Activated naive CD4-positive, alpha-beta T cell treated with anti-CD3 and anti-CD28 coated beads, Interleukin-2, amount 50 U/mL, for 72 hours (primary cell): ENCODE data around the gene FIGNL2. TPM values are rescaled to one million over a fixed set of nuclear protein-coding genes. Genes with fewer than 3 reads are reported as not detected.
"Not testable (repeated sequence)": the region's sequence is repeated elsewhere in the genome, so short reads cannot be mapped to it uniquely, and the experiment has no call there.

ENCODE experiments used
- ATAC-seq, 2 donors: fragments of 150-1000 bp; cut with Tn5 transposase; 2 replicates each; pipeline ENCODE4 v1.10.0; 2021; ENCODE audit warnings: mild to moderate bottlenecking in 2 of 2, moderate library complexity in 2 of 2
- DNase-seq, 2 donors: peaks; one replicate each; pipeline ENCODE4 v3.0.0; 2021 to 2022; ENCODE audit warnings: low spot score in 2 of 2
- H3K27ac Mint-ChIP-seq, 2 donors: one replicate each; pipeline ENCODE4 v1.8.0; 2022; ENCODE audit warnings: mild to moderate bottlenecking in 2 of 2, mixed read lengths in 2 of 2
- H3K36me3 Mint-ChIP-seq, 2 donors: one replicate each; pipeline ENCODE4 v1.8.0; 2022; ENCODE audit warnings: mixed read lengths in 2 of 2
- H3K9me3 Mint-ChIP-seq, 2 donors: one replicate each; pipeline ENCODE4 v1.8.0; 2022; ENCODE audit warnings: mixed read lengths in 2 of 2
- total RNA-seq, 2 donors: library from RNA; stranded (reverse); gene quantifications; one replicate each; pipeline ENCODE4 v1.2.3, GENCODE V29; 2022

FIGNL2 gene
- under 1 TPM; 0.30 to 0.54 TPM for total RNA-seq

- no peaks in the 10 kb centered on the region for H3K9me3 Mint-ChIP-seq
- ATAC-seq (no peak), DNase-seq (no peak)
- no peak within 1 kb of the TSS for H3K27ac Mint-ChIP-seq
- no peaks in the 10 kb centered on the region for H3K36me3 Mint-ChIP-seq
Measured at GRCh38 chr12:51848326-51848727, at the start of gene FIGNL2. Gene FIGNL2 (minus strand): TSS chr12:51848718. CDS start chr12:51822413, 26,305 bp downstream.

- DNase-seq (no peak), ATAC-seq (no peak)
- Mint-ChIP-seq H3K9me3 (no peaks in the 10 kb centered on the region), H3K36me3 (no peaks in the 10 kb centered on the region), H3K27ac (no peak overlapping the region)
Measured at GRCh38 chr12:51897181-51897580, 48.7 kb upstream of the FIGNL2 start.

- Mint-ChIP-seq H3K9me3 (no peaks in the 10 kb centered on the region), H3K36me3 (no peaks in the 10 kb centered on the region), H3K27ac (no peak overlapping the region)
- ATAC-seq (no peak), DNase-seq (no peak)
Measured at GRCh38 chr12:51896236-51896635, 47.7 kb upstream of the FIGNL2 start.

- ATAC-seq: no peak
Measured at GRCh38 chr12:51895378-51896135, 47.0 kb upstream of the FIGNL2 start.

GRCh38 chr12:51893786-51894185 is 45.3 kb upstream of the FIGNL2 start:
- no peaks in the 10 kb centered on the region for H3K9me3 Mint-ChIP-seq
- H3K27ac Mint-ChIP-seq: no peak overlapping the region
- H3K36me3 Mint-ChIP-seq: no peaks in the 10 kb centered on the region
- DNase-seq: no peak
- no peak for ATAC-seq

More at GRCh38 chr12:51895378-51896135, 47.0 kb upstream of the FIGNL2 start:
- H3K27ac Mint-ChIP-seq: no peak overlapping the region
- H3K9me3 Mint-ChIP-seq: no peaks in the 10 kb centered on the region
- no peak for DNase-seq
- H3K36me3 Mint-ChIP-seq: no peaks in the 10 kb centered on the region

GRCh38 chr12:51891843-51892242 is 43.3 kb upstream of the FIGNL2 start:
- no peaks in the 10 kb centered on the region for H3K9me3 Mint-ChIP-seq
- H3K27ac Mint-ChIP-seq: no peak overlapping the region
- H3K36me3 Mint-ChIP-seq: no peaks in the 10 kb centered on the region
- no peak for ATAC-seq
- no peak for DNase-seq

GRCh38 chr12:51890511-51891171 is 42.1 kb upstream of the FIGNL2 start:
- H3K36me3 Mint-ChIP-seq: peaks cover 6 to 7% of the 10 kb centered on the region in 2 donors
- no peak for ATAC-seq
- peaks cover 5 to 6% of the 10 kb centered on the region in 2 donors for H3K9me3 Mint-ChIP-seq
- DNase-seq: no peak
- H3K27ac Mint-ChIP-seq: no peak overlapping the region

GRCh38 chr12:51890133-51890464 is 41.6 kb upstream of the FIGNL2 start:
- H3K36me3 Mint-ChIP-seq: peaks cover 7 to 11% of the 10 kb centered on the region in 2 donors
- no peak for DNase-seq
- no peak for ATAC-seq
- no peak overlapping the region for H3K27ac Mint-ChIP-seq
- H3K9me3 Mint-ChIP-seq: peaks cover 5 to 6% of the 10 kb centered on the region in 2 donors

GRCh38 chr12:51889216-51890132 is 41.0 kb upstream of the FIGNL2 start:
- ATAC-seq (no peak), DNase-seq (no peak)
- Mint-ChIP-seq H3K9me3 (peaks cover 5 to 6% of the 10 kb centered on the region in 2 donors), H3K27ac (no peak overlapping the region), H3K36me3 (peaks cover 7 to 17% of the 10 kb centered on the region in 2 donors)

- ATAC-seq: no peak
- peaks cover 5 to 6% of the 10 kb centered on the region in 2 donors for H3K9me3 Mint-ChIP-seq
- no peak overlapping the region for H3K27ac Mint-ChIP-seq
- peaks cover 7 to 17% of the 10 kb centered on the region in 2 donors for H3K36me3 Mint-ChIP-seq
- no peak for DNase-seq
Measured at GRCh38 chr12:51888316-51889215, 40.0 kb upstream of the FIGNL2 start.

- ATAC-seq (no peak), DNase-seq (no peak)
- peaks cover 5 to 6% of the 10 kb centered on the region in 2 donors for H3K9me3 Mint-ChIP-seq
- H3K27ac Mint-ChIP-seq: no peak within 1 kb of the TSS
- peaks cover 7 to 17% of the 10 kb centered on the region in 2 donors for H3K36me3 Mint-ChIP-seq
Measured at GRCh38 chr12:51887476-51888315, 39.2 kb upstream of the FIGNL2 start, which contains the start of gene ANKRD33. Gene ANKRD33 (plus strand): TSS chr12:51888103. CDS start chr12:51888187, 84 bp downstream.

GRCh38 chr12:51886021-51886710 is 37.6 kb upstream of the FIGNL2 start:
- ATAC-seq: peak; percentile 92 to 98
- peak in 1 of 2 donors; percentile 28 for DNase-seq
- Mint-ChIP-seq H3K27ac (peak overlapping the region; percentile 81 to 91), H3K9me3 (peaks cover 6 to 8% of the 10 kb centered on the region in 2 donors), H3K36me3 (peaks cover 7 to 17% of the 10 kb centered on the region in 2 donors)

- H3K9me3 Mint-ChIP-seq, ATAC-seq, DNase-seq: not testable (repeated sequence)
- peaks cover 7 to 17% of the 10 kb centered on the region in 2 donors for H3K36me3 Mint-ChIP-seq
- H3K27ac Mint-ChIP-seq: peak overlapping the region; percentile 81 to 91
Measured at GRCh38 chr12:51885294-51886020, 36.9 kb upstream of the FIGNL2 start.

GRCh38 chr12:51884676-51885229 is 36.2 kb upstream of the FIGNL2 start:
- H3K9me3 Mint-ChIP-seq: peaks cover 6 to 8% of the 10 kb centered on the region in 2 donors
- ATAC-seq (peak in 1 of 2 donors; percentile 55), DNase-seq (no peak)
- H3K36me3 Mint-ChIP-seq: peaks cover 7 to 17% of the 10 kb centered on the region in 2 donors
- H3K27ac Mint-ChIP-seq: peak overlapping the region; percentile 65 to 91
